HCT116 (cell line): ENCODE results near the gene OR4F6. TPM values are rescaled to one million over a fixed set of nuclear protein-coding genes. Genes with fewer than 3 reads are reported as not detected.

Experiments
- ATAC-seq: fragments of 200-7000 bp; cut with Tn5 transposase; 2 replicates; pipeline ENCODE4 v1.9.1; 2020; ENCODE audit warnings: mild to moderate bottlenecking, moderate library complexity
- BruUV-seq: library from RNA; stranded (reverse); fragments of 400-500 nt; replicated peaks from 2 replicates; lab custom pipeline; 2021; lab: Mats Ljungman, UMichigan
- CTCF ChIA-PET: fragments of 300-600 bp; sonication (Branson Sonifier 250); formaldehyde crosslinking; loops from one replicate; lab custom pipeline; 2021; ENCODE audit warnings: antibody characterized with exemption; lab: Charles Lee
- POLR2A ChIA-PET: fragments of 300-600, 350-600 bp; sonication (Branson Sonifier 250); formaldehyde crosslinking; loops from one replicate; lab custom pipeline; 2021; ENCODE audit warnings: antibody characterized with exemption; lab: Charles Lee
- RAD21 ChIA-PET, 2 experiments: fragments of 300-600 bp; sonication (Branson Sonifier 250); formaldehyde crosslinking; loops; one replicate each; lab custom pipeline; 2023; ENCODE audit warnings: low total read pairs in 2 of 2; ENCODE audit not compliant: uncharacterized antibody in 2 of 2, unreplicated experiment in 2 of 2, low non-redundant PET in 1 of 2; lab: Charles Lee
- DNase-seq: peaks from one replicate; pipeline ENCODE4 v3.0.0-alpha.2; 2010; ENCODE audit warnings: low read depth, low spot score
- H2AFZ ChIP-seq: fragments of 200-600 bp; shearing (Covaris generic), sonication (generic); 2 replicates; pipeline ENCODE4 v1.6.1; 2017; ENCODE audit warnings: low read depth, mixed run types, mixed read lengths, antibody characterized with exemption, low read length; ENCODE audit not compliant: poor library complexity, severe bottlenecking
- H3K27ac ChIP-seq: 2 replicates; pipeline ENCODE4 v1.5.1; 2012; ENCODE audit warnings: low read depth, low read length
- H3K27me3 ChIP-seq: fragments of 200-600 bp; sonication (generic); 2 replicates; pipeline ENCODE4 v1.6.1; 2016; ENCODE audit warnings: mixed run types, low read length, mixed read lengths; ENCODE audit not compliant: insufficient read depth
- H3K36me3 ChIP-seq, 2 experiments: fragments of 200-500 bp in 1 of 2; fragments of 200-600 bp in 1 of 2; sonication (Bioruptor generic) in 1 of 2; sonication (generic) in 1 of 2; 2 replicates each; pipeline versions ENCODE4 v1.5.1 to v1.6.1; 2014 to 2016; ENCODE audit warnings: low read length in 2 of 2, inconsistent platforms in 1 of 2, mixed read lengths in 1 of 2, mixed run types in 1 of 2; ENCODE audit not compliant: insufficient read depth in 2 of 2, control insufficient read depth in 1 of 2
- H3K4me1 ChIP-seq, 2 experiments: fragments of 200-600 bp in 1 of 2; sonication (generic) in 1 of 2; 2 replicates each; pipeline versions ENCODE4 v1.5.1 to v1.6.1; 2012 to 2017; ENCODE audit warnings: low read length in 2 of 2, inconsistent platforms in 1 of 2, mild to moderate bottlenecking in 1 of 2, mixed read lengths in 1 of 2, mixed run types in 1 of 2, moderate library complexity in 1 of 2; ENCODE audit not compliant: insufficient read depth in 2 of 2, control insufficient read depth in 1 of 2
- H3K4me2 ChIP-seq: fragments of 200-600 bp; sonication (generic); 2 replicates; pipeline ENCODE4 v1.6.1; 2017; ENCODE audit warnings: mixed run types, low read length, mixed read lengths
- H3K4me3 ChIP-seq, 2 experiments: fragments of 200-600 bp in 1 of 2; sonication (generic) in 1 of 2; replicated peaks in 1 of 2; 2 replicates each; pipeline ENCODE4 v1.5.1; 2011 to 2016; ENCODE audit warnings: low read length in 2 of 2, control low read depth in 1 of 2, low read depth in 1 of 2, mild to moderate bottlenecking in 1 of 2, mixed read lengths in 1 of 2, mixed run types in 1 of 2
- H3K79me2 ChIP-seq: fragments of 200-600 bp; sonication (generic); 2 replicates; pipeline ENCODE4 v1.6.1; 2017; ENCODE audit warnings: mild to moderate bottlenecking, mixed run types, low read length, moderate library complexity, mixed read lengths; ENCODE audit not compliant: insufficient read depth
- H3K9ac ChIP-seq: fragments of 200-600 bp; sonication (generic); 2 replicates; pipeline ENCODE4 v1.6.1; 2016; ENCODE audit warnings: low read length, mixed read lengths
- H3K9me2 ChIP-seq: fragments of 200-600 bp; sonication (generic), shearing (Covaris generic); 2 replicates; pipeline ENCODE4 v1.6.1; 2017; ENCODE audit warnings: mixed run types, mild to moderate bottlenecking, moderate library complexity; ENCODE audit not compliant: insufficient read depth
- H3K9me3 ChIP-seq, 2 experiments: fragments of 200-500 bp in 1 of 2; fragments of 200-600 bp in 1 of 2; sonication (Bioruptor generic) in 1 of 2; sonication (generic) in 1 of 2; 2 replicates each; pipeline ENCODE4 v1.6.1; 2014 to 2017; ENCODE audit warnings: low read length in 2 of 2, mixed read lengths in 2 of 2, inconsistent platforms in 1 of 2, low read depth in 1 of 2, mild to moderate bottlenecking in 1 of 2, mixed run types in 1 of 2, moderate library complexity in 1 of 2; ENCODE audit not compliant: control insufficient read depth in 1 of 2, insufficient read depth in 1 of 2
- H4K20me1 ChIP-seq: fragments of 200-600 bp; sonication (generic), shearing (Covaris generic); 2 replicates; pipeline ENCODE4 v1.6.1; 2017; ENCODE audit warnings: mixed run types, mild to moderate bottlenecking, moderate library complexity; ENCODE audit not compliant: insufficient read depth
- CEBPB ChIP-seq: IDR thresholded peaks from 2 replicates; pipeline ENCODE4 v1.6.1; 2012; ENCODE audit warnings: low read depth
- EGR1 ChIP-seq: IDR thresholded peaks from 2 replicates; pipeline ENCODE4 v1.6.1; 2012; ENCODE audit warnings: low read depth
- EZH2 ChIP-seq: fragments of 200-600 bp; sonication (generic); IDR thresholded peaks from 2 replicates; pipeline ENCODE4 v1.6.1; 2017; ENCODE audit warnings: antibody characterized with exemption, mixed run types
- MAX ChIP-seq: IDR thresholded peaks from 2 replicates; pipeline ENCODE4 v1.6.1; 2012
- POLR2A ChIP-seq: IDR thresholded peaks from 2 replicates; pipeline ENCODE4 v1.7.0; 2011; ENCODE audit warnings: borderline replicate concordance; ENCODE audit not compliant: insufficient read depth, insufficient read length; ENCODE audit errors: extremely low read depth
- SIN3A ChIP-seq: IDR thresholded peaks from 2 replicates; pipeline ENCODE4 v1.6.1; 2012; ENCODE audit warnings: low read depth
- SP1 ChIP-seq: IDR thresholded peaks from 2 replicates; pipeline ENCODE4 v1.6.1; 2012; ENCODE audit warnings: low read depth
- SRF ChIP-seq: IDR thresholded peaks from 2 replicates; pipeline ENCODE4 v1.6.1; 2012; ENCODE audit warnings: low read depth
- ZFX ChIP-seq: fragments of 450-650 bp; IDR thresholded peaks from 2 replicates; pipeline ENCODE4 v1.6.1; 2017
- intact Hi-C: fragments of 100-400 bp; cut with micrococcal nuclease; formaldehyde crosslinking; loops from 2 replicates; pipeline ENCODE4 v1.10.0; 2022
- total RNA-seq: library from RNA; stranded (reverse); gene quantifications from one replicate; pipeline ENCODE4 v1.2.1, GENCODE V29; 2021; ENCODE audit not compliant: unreplicated experiment
- TF ChIP-seq, protein P1 (sequence below): IDR thresholded peaks from 2 replicates; pipeline ENCODE4 v1.6.1; 2011; ENCODE audit warnings: mild to moderate bottlenecking, low read length, moderate library complexity; ENCODE audit not compliant: insufficient replicate concordance; ENCODE audit errors: extremely low read depth
- TF ChIP-seq, protein P2 (sequence below): IDR thresholded peaks from 2 replicates; pipeline ENCODE4 v1.6.1; 2012; ENCODE audit warnings: low read depth

The OR4F6 gene
- total RNA-seq, 1 experiment from 2014 or later: not detected

- Histone ChIP-seq H3K4me1 (no peaks in the 10 kb centered on the region), H3K27me3 (peaks cover 9% of the 10 kb centered on the region), H3K9me3 (no peaks in the 10 kb centered on the region), H2AFZ (no peak overlapping the region), H3K79me2 (no peaks in the 10 kb centered on the region), H3K9me2 (no peaks in the 10 kb centered on the region), H3K4me2 (no peak overlapping the region), H3K27ac (no peak overlapping the region), H3K4me3 (no peak overlapping the region), H4K20me1 (no peaks in the 10 kb centered on the region), H3K9ac (no peak overlapping the region), H3K36me3 (no peaks in the 10 kb centered on the region)
- ChIA-PET CTCF (no interaction called here), RAD21 (no interaction called here), POLR2A (no interaction called here)
- BruUV-seq: no TSS peak
- no peak for DNase-seq
- TF ChIP-seq POLR2A: no peak
- no peak for TF ChIP-seq SP1
- TF ChIP-seq EGR1: no peak
- TF ChIP-seq, protein P1, sequence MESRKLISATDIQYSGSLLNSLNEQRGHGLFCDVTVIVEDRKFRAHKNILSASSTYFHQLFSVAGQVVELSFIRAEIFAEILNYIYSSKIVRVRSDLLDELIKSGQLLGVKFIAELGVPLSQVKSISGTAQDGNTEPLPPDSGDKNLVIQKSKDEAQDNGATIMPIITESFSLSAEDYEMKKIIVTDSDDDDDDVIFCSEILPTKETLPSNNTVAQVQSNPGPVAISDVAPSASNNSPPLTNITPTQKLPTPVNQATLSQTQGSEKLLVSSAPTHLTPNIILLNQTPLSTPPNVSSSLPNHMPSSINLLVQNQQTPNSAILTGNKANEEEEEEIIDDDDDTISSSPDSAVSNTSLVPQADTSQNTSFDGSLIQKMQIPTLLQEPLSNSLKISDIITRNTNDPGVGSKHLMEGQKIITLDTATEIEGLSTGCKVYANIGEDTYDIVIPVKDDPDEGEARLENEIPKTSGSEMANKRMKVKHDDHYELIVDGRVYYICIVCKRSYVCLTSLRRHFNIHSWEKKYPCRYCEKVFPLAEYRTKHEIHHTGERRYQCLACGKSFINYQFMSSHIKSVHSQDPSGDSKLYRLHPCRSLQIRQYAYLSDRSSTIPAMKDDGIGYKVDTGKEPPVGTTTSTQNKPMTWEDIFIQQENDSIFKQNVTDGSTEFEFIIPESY: no peak
- TF ChIP-seq CEBPB: no peak
- TF ChIP-seq MAX: no peak
- no peak for TF ChIP-seq EZH2
- no peak for TF ChIP-seq SIN3A
- ATAC-seq: no peak
- intact Hi-C loops: no loop called here
Measured at GRCh38 chr15:101810456-101810855, 7.1 kb downstream of the OR4F6 start.

GRCh38 chr15:101810876-101811275, 7.6 kb downstream of the OR4F6 start:
- Histone ChIP-seq H3K9ac (no peak overlapping the region), H3K4me1 (no peaks in the 10 kb centered on the region), H3K79me2 (no peaks in the 10 kb centered on the region), H2AFZ (no peak overlapping the region), H3K9me3 (no peaks in the 10 kb centered on the region), H3K27me3 (peaks cover 11% of the 10 kb centered on the region), H4K20me1 (no peaks in the 10 kb centered on the region), H3K4me3 (no peak overlapping the region), H3K9me2 (no peaks in the 10 kb centered on the region), H3K36me3 (no peaks in the 10 kb centered on the region), H3K4me2 (no peak overlapping the region), H3K27ac (no peak overlapping the region)
- ChIA-PET POLR2A (no interaction called here), RAD21 (no interaction called here), CTCF (no interaction called here)
- no TSS peak for BruUV-seq
- TF ChIP-seq SRF (no peak), EZH2 (no peak), ZFX (no peak)
- TF ChIP-seq, protein P1: no peak
- TF ChIP-seq, protein P2, sequence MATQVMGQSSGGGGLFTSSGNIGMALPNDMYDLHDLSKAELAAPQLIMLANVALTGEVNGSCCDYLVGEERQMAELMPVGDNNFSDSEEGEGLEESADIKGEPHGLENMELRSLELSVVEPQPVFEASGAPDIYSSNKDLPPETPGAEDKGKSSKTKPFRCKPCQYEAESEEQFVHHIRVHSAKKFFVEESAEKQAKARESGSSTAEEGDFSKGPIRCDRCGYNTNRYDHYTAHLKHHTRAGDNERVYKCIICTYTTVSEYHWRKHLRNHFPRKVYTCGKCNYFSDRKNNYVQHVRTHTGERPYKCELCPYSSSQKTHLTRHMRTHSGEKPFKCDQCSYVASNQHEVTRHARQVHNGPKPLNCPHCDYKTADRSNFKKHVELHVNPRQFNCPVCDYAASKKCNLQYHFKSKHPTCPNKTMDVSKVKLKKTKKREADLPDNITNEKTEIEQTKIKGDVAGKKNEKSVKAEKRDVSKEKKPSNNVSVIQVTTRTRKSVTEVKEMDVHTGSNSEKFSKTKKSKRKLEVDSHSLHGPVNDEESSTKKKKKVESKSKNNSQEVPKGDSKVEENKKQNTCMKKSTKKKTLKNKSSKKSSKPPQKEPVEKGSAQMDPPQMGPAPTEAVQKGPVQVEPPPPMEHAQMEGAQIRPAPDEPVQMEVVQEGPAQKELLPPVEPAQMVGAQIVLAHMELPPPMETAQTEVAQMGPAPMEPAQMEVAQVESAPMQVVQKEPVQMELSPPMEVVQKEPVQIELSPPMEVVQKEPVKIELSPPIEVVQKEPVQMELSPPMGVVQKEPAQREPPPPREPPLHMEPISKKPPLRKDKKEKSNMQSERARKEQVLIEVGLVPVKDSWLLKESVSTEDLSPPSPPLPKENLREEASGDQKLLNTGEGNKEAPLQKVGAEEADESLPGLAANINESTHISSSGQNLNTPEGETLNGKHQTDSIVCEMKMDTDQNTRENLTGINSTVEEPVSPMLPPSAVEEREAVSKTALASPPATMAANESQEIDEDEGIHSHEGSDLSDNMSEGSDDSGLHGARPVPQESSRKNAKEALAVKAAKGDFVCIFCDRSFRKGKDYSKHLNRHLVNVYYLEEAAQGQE: peak; percentile 70
- intact Hi-C loops: no loop called here
- ATAC-seq (no peak), DNase-seq (no peak)
